ENCODE data around the gene PNRC2.
"Not testable (repeated sequence)": the region's sequence is repeated elsewhere in the genome, so short reads cannot be mapped to it uniquely, and the experiment has no call there.

PNRC2 gene

DNA sequence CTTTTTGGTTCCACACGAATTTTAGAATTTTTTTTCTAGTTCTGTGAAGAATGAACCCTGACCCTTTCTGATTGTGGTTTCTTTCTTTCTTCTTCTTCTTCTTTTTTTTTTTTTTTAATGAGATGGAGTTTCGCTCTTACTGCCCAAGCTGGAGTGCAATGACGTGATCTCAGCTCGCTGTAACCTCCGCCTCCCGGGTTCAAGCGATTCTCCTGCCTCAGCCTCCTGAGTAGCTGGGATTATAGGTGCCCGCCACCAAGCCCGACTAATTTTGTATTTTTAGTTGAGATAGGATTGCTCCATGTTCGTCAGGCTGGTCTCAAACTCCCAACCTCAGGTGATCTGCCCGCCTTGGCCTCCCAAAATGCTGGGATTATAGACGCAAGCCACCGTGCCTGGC lies 32.4 kb downstream of the PNRC2 start:
- not testable (repeated sequence) for DNase-seq (ENCODE audit: low spot score)

DNA sequence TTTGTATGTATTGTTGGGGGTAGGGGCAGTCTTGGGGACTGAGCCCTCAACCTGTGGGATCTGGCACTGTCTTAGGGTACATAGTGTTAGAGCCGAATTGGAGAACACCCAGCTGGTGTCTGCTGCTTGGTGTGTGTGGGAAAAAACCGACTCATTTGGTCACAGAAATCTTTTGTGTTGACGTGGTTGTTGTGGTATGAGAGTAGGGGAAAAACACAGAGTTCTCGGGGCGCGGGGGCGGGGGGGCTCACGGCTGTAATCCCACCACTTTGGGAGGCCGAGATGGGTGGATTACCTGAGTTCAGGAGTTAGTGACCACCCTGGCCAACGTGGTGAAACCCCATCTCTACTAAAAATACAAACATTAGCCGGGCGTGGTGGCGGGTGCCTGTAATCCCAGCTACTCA lies 35.8 kb downstream of the PNRC2 start:
- no peak for DNase-seq (ENCODE audit: low spot score)

- DNase-seq (ENCODE audit: low spot score) = no peak
These were observed 37.1 kb downstream of the PNRC2 start for GRCh38 chr1:23996700-23997229.

- no peak for DNase-seq (ENCODE audit: low spot score)
These were observed 38.2 kb downstream of the PNRC2 start for GRCh38 chr1:23997812-23998211.

DNA sequence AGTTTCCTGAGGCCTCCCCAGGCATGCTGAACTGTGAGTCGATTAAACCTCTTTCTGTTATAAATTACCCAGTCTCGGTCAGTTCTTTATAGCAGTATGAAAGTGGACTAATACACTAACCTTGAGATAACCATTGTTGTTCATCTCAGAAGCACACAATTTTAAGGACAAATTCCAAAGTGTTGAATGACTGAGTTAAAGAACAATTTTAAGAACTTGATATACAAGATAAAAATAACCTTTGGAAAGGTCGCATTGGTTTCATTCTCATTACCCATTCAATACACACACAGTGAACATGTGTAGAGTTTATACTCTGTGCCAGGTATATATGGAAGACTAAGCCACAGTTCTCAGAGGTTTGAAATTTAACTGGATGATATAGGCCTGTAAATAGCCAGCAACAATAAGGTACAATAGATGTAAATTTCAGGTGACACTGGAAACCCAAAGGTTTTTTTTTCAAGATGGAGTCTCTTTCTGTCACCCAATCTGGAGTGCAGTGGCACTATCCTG lies 39.6 kb downstream of the PNRC2 start:
- no peak for DNase-seq (ENCODE audit: low spot score)

DNA sequence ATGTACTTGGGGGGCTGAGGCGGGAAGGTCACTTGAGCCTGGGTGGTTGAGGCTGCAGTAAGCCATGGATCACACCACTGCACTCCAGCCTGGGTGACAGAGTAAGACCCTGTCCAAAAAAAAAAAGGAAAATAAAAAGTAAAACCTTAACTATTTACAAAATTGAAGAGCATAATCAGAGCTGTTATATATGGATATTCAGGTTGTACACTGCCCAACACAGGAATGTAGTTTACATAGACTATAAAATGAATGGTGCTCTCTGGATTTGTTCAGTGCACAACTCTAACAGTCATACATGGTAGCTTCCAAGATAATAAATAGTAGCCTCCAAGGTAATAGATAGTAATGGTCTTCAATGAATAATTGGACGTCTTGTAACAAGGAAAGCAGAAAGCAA lies 43.1 kb downstream of the PNRC2 start:
- DNase-seq (ENCODE audit: low spot score) = no peak

DNA sequence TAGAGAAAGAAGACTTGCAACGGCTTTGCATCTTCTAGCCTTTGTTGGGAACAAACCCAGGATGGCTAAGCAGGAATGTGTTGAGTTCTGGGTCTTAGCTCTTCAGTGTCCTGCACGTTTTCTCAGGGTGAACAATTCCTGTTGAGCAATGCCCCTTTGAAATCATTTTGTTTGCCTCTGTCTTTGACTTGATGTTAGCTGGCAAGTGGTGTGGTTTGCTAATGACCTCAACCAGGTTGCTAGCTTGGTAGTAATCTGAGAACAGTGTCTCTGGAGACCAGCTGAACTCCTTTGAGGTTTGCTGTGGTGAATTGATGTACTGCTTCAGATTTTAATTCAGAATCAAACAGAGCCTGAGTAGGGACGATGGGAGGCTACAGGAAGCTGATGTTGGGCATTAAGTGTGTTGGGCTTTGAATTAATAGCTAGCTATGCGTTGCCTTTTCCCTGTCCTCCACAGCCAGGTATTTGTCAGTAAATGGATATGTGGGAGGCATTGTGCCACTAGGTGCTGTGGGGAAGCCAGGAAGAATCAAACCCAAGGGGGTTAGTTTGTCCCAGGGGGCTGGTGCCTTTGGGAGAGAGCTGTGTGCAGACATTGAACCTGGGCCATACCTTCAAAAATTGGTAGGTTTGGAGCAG lies 43.8 kb downstream of the PNRC2 start:
- no peak for DNase-seq (ENCODE audit: low spot score)

DNA sequence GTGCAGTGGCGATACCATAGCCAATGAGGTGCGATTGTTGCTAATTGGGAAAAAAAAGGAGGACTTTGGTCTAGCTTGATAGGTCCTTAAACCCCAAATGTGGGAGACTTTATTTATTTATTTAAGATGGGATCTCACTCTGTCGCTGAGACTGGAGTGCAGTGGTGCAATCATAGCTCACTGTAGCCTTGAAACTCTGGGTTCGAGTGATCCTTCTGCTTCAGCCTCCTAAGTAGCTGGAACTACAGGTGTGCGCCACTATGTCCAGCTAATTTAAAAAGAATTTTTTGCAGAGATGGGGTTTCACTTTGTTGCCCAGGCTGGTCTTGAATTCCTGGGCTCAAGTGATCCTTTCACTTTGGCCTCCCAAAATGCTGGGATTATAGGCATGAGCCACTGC lies 44.5 kb downstream of the PNRC2 start:
- DNase-seq (ENCODE audit: low spot score) = no peak

- DNase-seq (ENCODE audit: low spot score) = no peak
These were observed 45.5 kb downstream of the PNRC2 start for GRCh38 chr1:24005163-24005562.

DNA sequence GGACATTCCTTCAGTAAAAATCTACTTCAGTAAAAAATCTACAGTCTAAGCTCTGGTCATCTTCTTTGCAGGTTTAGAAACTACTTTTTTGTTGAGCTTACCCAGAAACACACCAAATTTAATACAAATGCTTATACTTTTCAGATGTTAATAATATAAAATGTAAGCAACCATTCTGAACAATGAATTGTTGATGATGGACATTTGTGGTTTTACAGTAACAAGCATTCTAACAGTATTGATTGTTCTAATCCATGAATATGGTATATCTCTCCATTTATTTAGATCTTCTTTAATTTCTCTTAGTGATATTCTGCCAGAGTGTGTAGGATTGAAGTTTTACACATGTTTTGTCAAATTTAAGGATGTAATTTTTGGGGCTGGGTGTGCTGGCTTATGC lies 47.5 kb downstream of the PNRC2 start:
- DNase-seq (ENCODE audit: low spot score) = no peak

- DNase-seq (ENCODE audit: low spot score) = not testable (repeated sequence)
These were observed 49.1 kb downstream of the PNRC2 start for GRCh38 chr1:24008574-24009184.

DNA sequence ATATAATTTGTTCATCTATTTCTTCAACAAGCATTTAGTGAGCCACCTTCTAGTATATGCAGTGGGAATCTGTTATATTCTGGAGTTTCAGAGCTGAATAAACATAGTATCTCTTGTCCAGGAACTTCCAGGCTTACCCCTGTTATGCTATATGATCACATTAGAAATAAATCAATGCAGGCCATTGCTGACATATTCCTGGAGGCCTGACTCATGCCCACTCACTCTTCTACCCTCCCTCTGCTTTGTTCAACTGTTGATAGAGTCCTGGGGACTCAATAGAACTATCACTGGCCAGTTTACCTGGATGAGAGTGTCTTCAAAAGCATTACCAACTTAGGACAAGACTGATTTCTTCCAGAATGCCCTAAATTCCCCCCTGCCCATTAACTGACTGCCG lies 49.8 kb downstream of the PNRC2 start:
- DNase-seq (ENCODE audit: low spot score) = no peak

- no peak for DNase-seq (ENCODE audit: low spot score)
These were observed 51.0 kb downstream of the PNRC2 start for GRCh38 chr1:24010650-24011049.

DNA sequence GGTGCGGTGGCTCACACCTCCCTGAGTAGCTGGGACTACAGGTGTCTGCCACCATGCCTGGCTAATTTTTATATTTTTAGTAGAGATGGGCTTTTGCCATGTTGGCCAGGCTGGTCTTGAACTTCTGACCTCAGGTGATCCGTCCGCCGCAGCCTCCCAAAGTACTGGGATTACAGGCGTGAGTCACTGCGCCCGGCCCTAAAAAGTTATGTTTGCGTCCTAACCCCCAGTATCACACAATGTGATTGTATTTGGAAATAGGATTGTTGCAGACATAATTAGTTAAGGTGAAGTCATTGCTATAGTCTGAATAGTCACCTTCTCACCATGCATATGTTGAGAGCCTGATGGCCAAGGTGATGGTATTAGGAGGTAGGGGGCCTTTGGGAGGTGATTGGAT lies 53.2 kb downstream of the PNRC2 start:
- not testable (repeated sequence) for DNase-seq (ENCODE audit: low spot score)
